Stimulated activated CD4-positive, alpha-beta T cell treated with anti-CD3 and anti-CD28 coated beads, Interleukin-4, amount 100 ng/mL, for 24 hours (primary cell): Measurements from ENCODE around the gene BMX.

Experiments used
- DNase-seq: peaks from one replicate; pipeline ENCODE4 v3.0.0-alpha.2; 2020

BMX gene

GRCh38 chrX:15576019-15576418 is 75.4 kb downstream of the BMX start:
- DNase-seq, result no peak

GRCh38 chrX:15579778-15580747 is 79.5 kb downstream of the BMX start:
- DNase-seq, result no peak

- no peak for DNase-seq
These were observed 93.8 kb downstream of the BMX start for GRCh38 chrX:15594371-15594770.

DNA sequence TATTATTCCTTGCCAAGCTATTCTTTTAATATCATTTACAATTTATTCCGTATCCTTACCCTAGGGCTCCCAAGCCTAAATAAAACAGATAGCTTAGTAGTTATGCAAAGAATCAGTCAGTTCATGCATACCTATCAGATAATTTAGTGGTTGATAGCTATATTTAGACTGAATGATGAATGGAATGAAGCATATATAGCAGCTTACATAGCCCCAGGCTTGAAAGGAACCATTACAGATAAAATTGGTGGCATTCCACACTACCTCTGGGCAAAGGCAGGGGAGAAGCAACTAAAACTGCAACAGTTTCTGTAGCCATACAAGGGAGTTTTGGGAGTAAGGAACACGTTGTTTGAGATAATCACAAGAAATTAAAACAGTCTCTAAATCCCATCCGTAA is 97.4 kb downstream of the BMX start:
- DNase-seq, result no peak

GRCh38 chrX:15599461-15599860 is 98.9 kb downstream of the BMX start:
- no peak for DNase-seq

DNA sequence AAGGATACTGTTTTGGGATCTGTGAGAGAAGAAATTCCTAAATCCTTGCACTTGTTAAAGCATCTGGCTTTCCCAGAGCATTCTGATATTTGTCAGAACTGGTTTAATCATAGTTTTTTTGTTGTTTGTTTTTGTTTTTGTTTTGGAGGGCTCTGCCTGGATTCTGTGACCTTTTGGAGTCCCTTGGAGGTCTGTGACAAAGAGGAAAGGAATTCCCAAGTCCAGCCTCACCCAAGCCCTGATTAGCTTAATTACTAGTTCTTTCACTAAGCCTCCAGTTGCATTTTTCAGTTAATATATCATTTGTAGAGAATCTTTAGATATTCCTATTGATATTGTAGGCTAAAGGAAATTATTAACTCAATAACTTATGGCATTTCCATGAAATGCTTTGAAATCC is 99.4 kb downstream of the BMX start:
- DNase-seq, result no peak

DNA sequence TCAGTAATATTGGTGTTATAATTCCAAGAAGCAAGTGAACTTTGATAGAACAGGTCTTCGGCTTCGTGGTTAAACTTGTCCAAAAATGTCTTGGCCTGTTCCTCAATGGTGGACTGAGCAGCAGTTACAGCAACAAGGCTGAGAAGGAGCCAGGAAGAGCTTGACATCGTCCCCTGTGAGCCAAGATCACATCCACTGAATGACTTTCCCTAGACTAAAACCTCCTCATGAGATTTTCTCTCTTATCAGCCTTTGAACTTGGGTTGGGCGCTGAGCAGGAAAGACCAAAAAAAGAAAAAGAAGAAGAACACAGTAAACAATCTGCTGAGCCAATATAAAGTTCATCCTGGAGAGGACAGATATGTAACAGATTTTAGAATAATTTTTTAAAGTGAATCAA is 100.1 kb downstream of the BMX start, which contains the start of gene ACE2:
TSS of gene ACE2 (minus strand) at position 216 of the 400 bp plus-strand sequence. CDS start at position 167, 49 bp downstream.
- DNase-seq, result no peak

DNA sequence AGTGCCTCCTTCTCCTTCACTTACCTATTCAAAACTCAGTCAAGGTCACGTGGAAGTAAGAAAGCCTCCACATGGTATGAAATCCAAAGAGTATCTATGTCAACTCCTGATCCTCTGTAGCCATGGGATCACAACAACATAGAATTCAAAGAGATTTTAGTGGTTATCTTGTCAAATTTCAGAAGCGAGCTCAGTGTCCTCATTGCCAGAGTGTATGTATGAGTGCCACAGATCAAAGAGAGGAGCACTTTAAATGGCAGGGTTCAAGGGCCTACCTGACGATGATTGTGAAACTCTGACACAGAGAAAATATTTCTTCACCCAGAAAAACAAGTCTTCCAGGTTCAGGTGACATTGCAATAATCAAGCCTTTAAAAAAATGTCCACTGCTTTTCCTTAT is 101.3 kb downstream of the BMX start:
- DNase-seq, result no peak

- no peak for DNase-seq
These were observed 102.2 kb downstream of the BMX start for GRCh38 chrX:15602761-15603160.

- DNase-seq, result no peak
These were observed 104.6 kb downstream of the BMX start for GRCh38 chrX:15605226-15605625.
